ENCODE measurements around the gene TMEM221. TPM values are rescaled to one million over a fixed set of nuclear protein-coding genes. Genes with fewer than 3 reads are reported as not detected.
A peak's percentile ranks its signal among the peaks of the same experiment; 100 is the strongest.

Gene TMEM221
- total and polyA plus RNA-seq, 8 donors, result 0.13 to 1.00 (median 0.44) TPM

GRCh38 chr19:17404621-17405249 lies 43.7 kb downstream of the TMEM221 start:
- peak overlapping the region; percentile 5 to 40 (median 20) for H3K4me3 ChIP-seq
- no peak for DNase-seq
- ATAC-seq, result no peak
- no peak for TF ChIP-seq CTCF (IDR thresholded peaks at IDR 0.05)
- H3K27ac ChIP-seq, result peak overlapping the region in 3 of 4 donors; percentile 42 to 73 (median 66)
- H3K4me1 ChIP-seq, result no peaks in the 10 kb centered on the region
- H3K36me3 ChIP-seq, result no peaks in the 10 kb centered on the region
- intact Hi-C loops (cut with DNase I), result no loop called here
- H3K27me3 ChIP-seq, result no peaks in the 10 kb centered on the region
- H3K9me3 ChIP-seq, result no peaks in the 10 kb centered on the region
- no peak for FAIRE-seq
- WGBS, 2 donors, result 70% methylated on average over 7 of the region's 7 CpGs

GRCh38 chr19:17404015-17404414 lies 44.5 kb downstream of the TMEM221 start:
- Histone ChIP-seq H3K27me3 (no peaks in the 10 kb centered on the region), H3K27ac (no peak overlapping the region), H3K4me3 (peak overlapping the region in 2 of 4 donors; percentile 34 to 40), H3K9me3 (no peaks in the 10 kb centered on the region), H3K36me3 (no peaks in the 10 kb centered on the region), H3K4me1 (no peaks in the 10 kb centered on the region)
- ATAC-seq (no peak), DNase-seq (no peak), FAIRE-seq (no peak)
- TF ChIP-seq CTCF (IDR thresholded peaks at IDR 0.05), result no peak
- 68 to 88% methylated on average over 6 of the region's 6 CpGs for WGBS, 2 donors
- intact Hi-C loops (cut with DNase I), result no loop called here

- WGBS, 2 donors, result 42 to 47% methylated on average over 27 to 35 of the region's 36 CpGs
- intact Hi-C loops (cut with DNase I), result no loop called here
- no peaks in the 10 kb centered on the region for H3K9me3 ChIP-seq
- H3K27me3 ChIP-seq, result no peaks in the 10 kb centered on the region
- H3K4me3 ChIP-seq, result peak overlapping the region in 1 of 4 donors; percentile 34
- FAIRE-seq, result no peak
- TF ChIP-seq CTCF (IDR thresholded peaks at IDR 0.05), result no peak
- no peaks in the 10 kb centered on the region for H3K36me3 ChIP-seq
- no peak overlapping the region for H3K27ac ChIP-seq
- H3K4me1 ChIP-seq, result no peaks in the 10 kb centered on the region
- peak in 1 of 4 donors; percentile 40 for ATAC-seq
- DNase-seq, result no peak
Measured at GRCh38 chr19:17402982-17403855, 45.2 kb downstream of the TMEM221 start.

GRCh38 chr19:17401628-17402027 lies 46.8 kb downstream of the TMEM221 start:
- no peak for TF ChIP-seq CTCF (IDR thresholded peaks at IDR 0.05)
- intact Hi-C loops (cut with DNase I), result no loop called here
- FAIRE-seq (no peak), DNase-seq (no peak), ATAC-seq (no peak)
- Histone ChIP-seq H3K4me1 (no peaks in the 10 kb centered on the region), H3K36me3 (no peaks in the 10 kb centered on the region), H3K27ac (no peak overlapping the region), H3K4me3 (no peak overlapping the region), H3K9me3 (no peaks in the 10 kb centered on the region), H3K27me3 (no peaks in the 10 kb centered on the region)
- 63 to 77% methylated on average over 6 of the region's 6 CpGs for WGBS, 2 donors

Measured in pancreas (tissue), 10 donors.